ENCODE results near the gene INSC.

INSC gene

GRCh38 chr11:15149050-15149449 is 34.3 kb downstream of the INSC start:
- DNase-seq = no peak

- DNase-seq = no peak
Observed at GRCh38 chr11:15150507-15150906, 35.8 kb downstream of the INSC start.

GRCh38 chr11:15153231-15153630 is 38.5 kb downstream of the INSC start:
- DNase-seq = no peak

DNA sequence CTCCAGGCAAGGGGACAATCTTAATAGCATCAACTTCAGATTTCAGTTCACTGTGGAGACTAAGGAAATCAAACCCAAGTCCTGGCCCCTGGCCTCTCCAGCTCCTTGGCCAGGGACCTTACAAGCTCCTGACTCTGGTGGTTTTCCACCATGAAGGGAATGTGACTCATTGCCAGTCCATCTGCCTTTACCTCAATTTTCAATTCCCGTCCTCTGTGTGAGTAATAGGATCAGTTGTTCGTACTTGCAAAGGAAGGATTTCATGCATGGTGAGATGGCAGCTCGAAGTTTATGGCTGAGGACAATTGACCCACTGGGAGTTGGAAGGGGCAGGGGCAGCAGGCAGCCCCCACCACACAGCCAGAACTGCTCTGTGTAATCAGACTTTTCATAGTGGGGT is 42.5 kb downstream of the INSC start:
- DNase-seq = no peak

GRCh38 chr11:15157606-15158137 is 42.9 kb downstream of the INSC start:
- no peak for DNase-seq

DNA sequence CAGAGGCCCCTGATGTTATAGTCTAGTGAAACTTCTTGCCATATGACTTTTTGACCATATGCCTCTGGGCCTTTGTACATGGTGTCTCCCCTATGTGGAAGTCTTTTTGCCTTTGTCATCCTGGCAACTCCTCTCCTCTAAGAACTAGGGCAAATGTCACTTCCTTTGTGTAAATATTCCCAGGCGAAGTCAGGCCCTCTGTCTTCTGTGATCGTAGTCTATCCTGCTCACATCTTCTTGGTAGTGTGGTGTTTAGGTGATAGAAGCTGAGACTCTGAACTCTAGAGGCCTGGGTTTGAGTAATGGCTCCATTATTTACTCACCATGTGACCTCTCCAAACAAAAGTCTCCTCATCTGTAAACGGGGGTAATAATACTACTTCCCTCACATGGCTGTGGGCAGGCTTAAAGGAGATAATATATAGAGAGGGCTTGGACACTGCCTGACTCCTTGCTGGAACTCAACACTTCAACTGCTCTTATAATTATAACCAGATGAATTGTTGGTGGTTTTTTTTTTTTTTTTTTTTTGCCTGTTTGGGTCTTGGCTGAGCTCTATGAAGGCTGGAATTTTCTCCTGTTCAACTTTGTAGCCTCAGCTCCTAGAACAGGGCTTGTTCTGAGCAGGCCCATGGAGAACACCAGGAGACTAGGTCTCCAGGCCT is 43.8 kb downstream of the INSC start:
- no peak for DNase-seq

DNA sequence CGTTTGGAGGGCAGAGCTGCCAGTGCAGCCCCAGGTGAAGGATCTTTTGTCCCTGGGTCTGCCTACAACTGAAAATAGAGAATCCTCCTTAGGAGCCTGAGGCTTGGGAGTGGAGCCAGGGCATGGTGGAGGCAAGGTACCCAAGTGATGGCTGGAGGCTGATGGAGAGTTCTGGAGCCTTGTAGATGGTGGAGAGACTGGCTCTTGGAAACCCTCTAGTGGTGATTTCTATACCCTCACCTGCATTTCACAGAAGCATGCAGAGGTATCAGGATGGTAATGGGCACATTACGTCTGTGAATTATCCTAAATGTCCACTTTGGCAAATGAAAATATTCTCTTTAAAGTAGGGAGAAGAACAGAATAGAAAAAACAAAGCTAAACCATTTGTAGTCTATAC is 44.4 kb downstream of the INSC start:
- no peak for DNase-seq

DNA sequence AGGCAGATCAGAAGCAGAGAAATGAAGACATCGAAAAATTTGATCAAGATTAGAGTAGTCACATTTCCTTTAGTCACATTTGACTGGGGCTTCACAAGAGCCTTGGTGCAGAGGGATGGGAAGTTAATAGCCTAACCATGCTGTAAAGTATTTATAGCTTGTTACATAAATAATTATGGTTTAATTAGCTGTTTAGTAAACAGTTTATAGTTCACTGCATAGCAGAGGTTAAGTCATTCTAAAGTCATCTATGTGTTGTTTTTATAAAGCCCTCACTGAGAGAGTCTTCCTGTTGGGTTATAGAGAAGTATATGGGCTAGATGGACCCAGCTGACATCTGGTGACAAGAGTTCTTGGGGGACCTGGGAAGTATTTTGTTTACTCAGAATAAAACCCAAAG is 47.1 kb downstream of the INSC start:
- DNase-seq = no peak

- DNase-seq = no peak
Observed at GRCh38 chr11:15163136-15163535, 48.4 kb downstream of the INSC start.

GRCh38 chr11:15166204-15166603 is 51.5 kb downstream of the INSC start:
- DNase-seq = no peak

- no peak for DNase-seq
Observed at GRCh38 chr11:15169815-15170551, 55.3 kb downstream of the INSC start.

GRCh38 chr11:15170698-15171097 is 56.0 kb downstream of the INSC start:
- no peak for DNase-seq

DNA sequence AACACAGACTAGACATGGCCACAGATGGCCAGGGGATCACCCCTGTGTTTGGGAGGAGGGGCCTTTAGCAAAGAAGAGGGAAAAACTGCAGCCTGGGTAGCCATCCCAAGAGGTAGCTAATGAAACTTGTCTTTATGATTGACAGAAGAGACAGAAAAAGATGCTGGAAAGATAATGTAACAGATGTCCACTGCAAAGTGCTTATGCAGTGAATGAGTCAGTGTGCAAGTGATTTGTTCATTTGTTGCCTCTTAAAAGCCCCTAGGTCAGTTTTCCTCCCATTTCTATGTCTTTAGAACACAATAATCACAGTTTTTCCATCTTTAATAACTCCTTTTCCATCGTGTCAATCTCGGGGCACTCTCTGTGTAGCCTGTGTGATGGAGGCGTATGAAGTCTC is 57.2 kb downstream of the INSC start:
- DNase-seq = no peak

GRCh38 chr11:15175831-15176230 is 61.1 kb downstream of the INSC start:
- DNase-seq = no peak

DNA sequence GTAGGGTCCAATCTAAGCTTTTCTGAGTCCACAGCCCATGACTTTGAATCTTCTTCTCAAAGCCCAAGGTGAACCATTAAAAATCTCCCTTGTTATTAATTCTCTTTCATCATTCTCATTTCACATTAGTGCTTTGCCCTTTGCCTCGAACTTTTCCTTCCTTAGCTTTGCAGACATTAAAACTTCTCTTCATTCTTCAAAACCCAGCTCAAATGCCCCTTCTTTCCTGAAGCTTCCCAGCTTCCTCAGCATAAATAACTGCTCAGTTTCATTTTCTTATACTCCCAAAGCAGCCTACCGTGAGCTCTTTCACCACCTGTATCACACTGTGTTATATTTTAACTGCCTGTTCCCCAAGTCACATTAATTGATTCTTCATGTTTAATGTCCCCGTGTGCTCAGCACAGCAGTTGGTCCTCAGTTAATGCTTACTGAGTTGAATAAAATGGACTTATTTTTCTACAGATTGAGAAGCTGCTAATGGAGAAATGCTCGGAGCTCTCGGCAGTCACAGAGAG is 62.0 kb downstream of the INSC start:
- DNase-seq = no peak

GRCh38 chr11:15177491-15177890 is 62.8 kb downstream of the INSC start:
- no peak for DNase-seq

DNA sequence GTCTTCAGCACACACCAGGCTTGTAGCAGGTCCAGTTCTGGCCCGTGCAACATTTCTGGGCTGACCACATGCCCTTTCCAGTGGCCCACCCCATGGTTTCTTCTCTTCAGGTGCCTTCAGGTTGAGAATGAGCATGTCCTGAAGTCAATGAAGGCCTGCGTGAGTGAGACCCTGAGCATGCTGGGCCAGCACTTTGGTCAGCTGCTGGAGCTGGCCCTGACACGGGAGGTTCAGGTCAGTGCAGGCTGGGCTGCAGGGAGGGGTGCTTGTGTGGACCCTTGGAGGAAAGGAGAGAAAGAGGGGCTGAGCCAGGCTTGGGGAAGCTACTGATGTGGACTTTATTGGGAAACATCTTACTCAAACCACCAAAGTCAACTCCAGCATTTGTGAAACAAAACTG is 63.5 kb downstream of the INSC start:
- no peak for DNase-seq

DNA sequence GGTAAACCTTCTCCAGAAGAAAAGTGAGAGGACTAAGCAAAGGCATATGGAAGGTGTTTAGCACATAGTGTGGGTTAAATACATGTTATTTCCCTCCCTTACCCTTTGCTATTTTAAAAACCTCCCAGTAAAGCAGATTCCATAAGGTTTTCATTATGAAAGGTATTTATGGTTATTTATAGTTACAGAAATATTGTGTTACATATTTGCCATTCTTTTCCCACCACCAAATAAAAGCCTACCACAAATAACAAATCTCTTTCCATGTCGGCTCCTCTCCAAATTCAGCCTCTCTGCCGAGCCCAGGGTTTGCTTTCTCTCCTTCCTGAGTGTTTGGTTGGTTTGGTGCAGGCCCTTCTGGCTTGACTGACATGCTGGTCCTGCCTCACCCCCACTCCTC is 64.4 kb downstream of the INSC start:
- no peak for DNase-seq

DNA sequence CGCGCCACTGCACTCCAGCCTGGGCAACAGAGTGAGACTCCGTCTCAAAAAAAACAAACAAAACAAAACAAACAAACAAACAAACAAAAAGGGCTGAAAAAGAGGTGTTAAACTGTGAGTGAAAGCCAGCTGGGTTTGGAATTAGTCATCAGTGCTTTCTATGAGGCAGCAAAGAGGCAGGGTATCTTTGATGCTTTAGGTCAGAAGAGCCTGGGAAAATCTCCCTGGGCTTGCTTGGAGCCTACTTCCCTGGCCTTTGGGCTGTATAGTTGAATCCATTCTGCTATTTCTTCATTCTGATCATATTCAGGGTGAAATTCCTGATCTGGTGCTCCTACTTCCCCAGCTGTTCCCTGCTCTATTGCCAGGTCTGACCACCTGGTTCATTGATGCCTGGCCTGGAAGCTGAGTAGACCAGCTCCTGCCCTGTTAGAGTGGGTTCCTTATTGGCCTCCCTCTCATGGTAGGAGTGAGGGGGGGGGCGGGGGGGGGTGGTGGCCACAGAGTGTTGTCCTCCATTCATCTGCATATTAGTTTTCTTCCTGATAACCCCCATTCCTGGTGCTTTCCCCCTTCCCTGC is 65.6 kb downstream of the INSC start:
- DNase-seq = no peak

GRCh38 chr11:15182372-15182771 is 67.6 kb downstream of the INSC start:
- no peak for DNase-seq

GRCh38 chr11:15185021-15185420 is 70.3 kb downstream of the INSC start:
- no peak for DNase-seq

DNA sequence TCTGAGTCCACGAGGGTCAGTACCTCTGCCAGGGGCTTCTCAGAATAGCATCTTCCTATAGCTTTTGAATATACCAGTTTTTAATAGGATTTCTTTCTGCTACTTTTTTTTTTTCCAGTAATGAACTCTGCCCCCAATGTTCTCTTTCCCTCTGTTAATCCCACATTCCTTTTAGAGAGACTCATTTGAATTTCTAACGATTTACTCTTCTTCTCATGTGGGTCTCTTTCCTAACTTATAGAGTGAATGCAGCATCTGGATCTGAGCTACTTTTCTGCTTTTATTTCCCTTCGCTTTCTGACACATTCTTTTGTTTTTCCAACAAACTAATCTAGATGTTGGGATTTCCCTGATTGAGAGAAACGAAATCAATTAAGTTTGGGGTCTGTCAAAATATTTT is 71.4 kb downstream of the INSC start:
- DNase-seq = no peak

GRCh38 chr11:15189189-15189588 is 74.5 kb downstream of the INSC start:
- DNase-seq = no peak
